ENCODE measurements around the gene FUT8.

The FUT8 gene

GRCh38 chr14:65774041-65774440, 361.5 kb downstream of the FUT8 start:
- no peak overlapping the region for H3K4me3 ChIP-seq (ENCODE audit: low read depth, low read length)
- TF ChIP-seq CTCF (IDR thresholded peaks at IDR 0.05; ENCODE audit: low read depth, low read length, missing control alignments) = no peak
- no peak for DNase-seq (ENCODE audit: low read depth)

DNA sequence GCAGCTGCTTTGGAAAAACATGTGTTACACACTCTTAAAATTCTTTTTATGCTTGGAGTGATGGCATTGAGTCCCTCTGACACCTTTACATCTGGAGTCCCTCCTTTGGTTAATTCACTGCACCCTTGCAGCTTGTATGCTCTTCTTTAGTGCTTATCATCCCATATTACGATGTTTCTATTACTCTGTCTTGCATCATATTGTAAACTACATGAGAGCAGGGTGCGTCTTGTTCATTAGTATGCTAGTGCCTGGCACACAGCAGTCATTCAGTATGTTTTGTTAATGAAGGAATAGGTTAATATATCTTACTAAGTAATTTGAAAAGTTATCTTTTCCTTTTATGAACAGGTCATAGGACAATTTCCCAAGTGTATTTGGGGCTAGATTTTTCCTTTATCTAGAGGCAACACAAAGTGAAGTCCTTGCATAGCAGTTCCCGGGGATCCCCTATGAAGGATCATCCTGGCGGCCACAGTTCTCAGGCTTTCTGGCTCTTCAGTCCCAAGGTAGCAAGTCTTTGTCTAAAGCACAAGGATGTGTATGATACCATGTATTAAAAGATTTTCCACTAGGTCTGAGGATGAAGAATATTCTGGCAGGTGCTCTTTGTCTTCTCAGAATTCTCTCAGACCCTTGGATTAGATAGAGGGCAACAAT, 363.8 kb downstream of the FUT8 start:
- no peak for DNase-seq (ENCODE audit: low read depth)
- no peak for TF ChIP-seq CTCF (IDR thresholded peaks at IDR 0.05; ENCODE audit: low read depth, low read length, missing control alignments)
- H3K4me3 ChIP-seq (ENCODE audit: low read depth, low read length) = no peak overlapping the region

GRCh38 chr14:65780566-65780965, 368.0 kb downstream of the FUT8 start:
- TF ChIP-seq CTCF (IDR thresholded peaks at IDR 0.05; ENCODE audit: low read depth, low read length, missing control alignments) = no peak
- DNase-seq (ENCODE audit: low read depth) = no peak
- H3K4me3 ChIP-seq (ENCODE audit: low read depth, low read length) = no peak overlapping the region

DNA sequence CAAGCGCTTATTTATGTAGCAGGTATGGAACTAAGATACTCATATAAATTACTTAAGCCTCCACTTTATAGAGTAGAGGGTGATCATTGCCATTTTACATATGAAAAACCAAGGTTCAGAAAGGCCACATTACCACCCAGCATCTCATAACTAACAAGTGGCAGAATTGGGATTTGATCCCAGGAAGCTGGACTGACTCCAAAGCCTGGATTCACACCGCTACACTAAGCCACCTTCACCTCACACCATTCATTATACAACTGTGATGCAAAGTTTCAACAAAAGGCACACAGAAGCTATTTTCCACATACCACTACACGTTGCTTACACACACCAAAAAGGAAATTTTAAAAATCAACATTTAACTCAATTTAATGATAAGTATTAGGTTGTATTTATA, 370.6 kb downstream of the FUT8 start:
- TF ChIP-seq CTCF (IDR thresholded peaks at IDR 0.05; ENCODE audit: low read depth, low read length, missing control alignments) = no peak
- no peak overlapping the region for H3K4me3 ChIP-seq (ENCODE audit: low read depth, low read length)
- no peak for DNase-seq (ENCODE audit: low read depth)

DNA sequence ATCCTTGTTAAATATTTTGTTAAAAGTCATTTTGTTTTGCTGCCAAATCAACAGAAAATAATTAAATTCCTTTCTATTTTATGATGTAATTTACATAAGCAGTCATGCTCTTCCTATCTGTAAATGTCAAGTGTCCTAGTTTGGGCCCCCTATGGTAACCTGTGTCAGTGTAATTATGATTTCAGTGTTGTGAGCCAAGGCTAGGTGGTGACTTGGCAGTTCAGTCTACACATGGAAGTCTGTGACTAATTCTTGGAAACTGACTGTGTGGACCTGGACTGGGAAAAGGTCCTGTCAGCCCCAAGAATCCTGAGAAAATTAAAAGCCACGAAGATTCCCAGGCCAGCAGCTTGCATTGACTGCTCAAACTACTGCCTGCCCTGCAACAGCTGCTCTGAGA, 371.0 kb downstream of the FUT8 start:
- no peak for DNase-seq (ENCODE audit: low read depth)
- TF ChIP-seq CTCF (IDR thresholded peaks at IDR 0.05; ENCODE audit: low read depth, low read length, missing control alignments) = no peak

DNA sequence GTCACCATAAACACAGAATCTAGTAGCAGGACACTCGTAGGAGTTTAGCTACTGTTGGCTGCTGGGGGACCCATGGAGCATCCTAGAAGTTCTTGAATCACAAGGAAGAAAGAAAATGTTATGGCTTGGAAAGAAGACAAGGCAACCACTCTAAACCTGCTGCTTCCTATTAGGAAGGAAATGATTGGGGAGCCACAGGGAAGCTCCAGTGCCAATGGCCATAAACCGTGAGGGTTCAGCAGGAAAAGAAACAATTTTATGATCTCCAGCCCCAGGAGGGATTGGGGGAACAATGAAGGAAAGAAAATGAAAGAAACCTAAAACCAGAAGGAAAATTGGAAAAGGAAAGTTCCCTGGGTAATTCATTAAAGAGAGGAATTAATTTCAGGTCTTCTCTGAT, 372.0 kb downstream of the FUT8 start:
- no peak for DNase-seq (ENCODE audit: low read depth)
- H3K4me3 ChIP-seq (ENCODE audit: low read depth, low read length) = no peak overlapping the region
- TF ChIP-seq CTCF (IDR thresholded peaks at IDR 0.05; ENCODE audit: low read depth, low read length, missing control alignments) = no peak

More for the DNA sequence above, 371.0 kb downstream of the FUT8 start:
- no peak overlapping the region for H3K4me3 ChIP-seq (ENCODE audit: low read depth, low read length)

DNA sequence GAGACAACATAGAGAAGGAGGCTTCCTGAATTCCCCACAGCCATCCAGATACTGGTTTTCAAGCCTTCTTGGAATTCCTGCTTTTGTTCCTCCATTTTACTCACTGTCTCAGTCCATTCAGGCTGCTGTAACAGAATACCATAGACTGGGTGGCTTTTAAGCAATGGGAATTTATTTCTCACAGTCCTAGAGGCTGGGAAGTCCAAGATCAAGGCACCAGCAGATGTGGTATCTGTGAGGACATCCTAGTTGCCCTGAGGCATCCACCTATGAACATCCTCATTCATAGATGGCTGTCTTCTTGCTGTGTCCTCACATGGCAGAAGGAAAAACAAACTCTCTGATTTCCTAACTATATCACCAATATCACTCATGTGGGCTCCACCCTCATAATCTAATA, 374.9 kb downstream of the FUT8 start:
- no peak for TF ChIP-seq CTCF (IDR thresholded peaks at IDR 0.05; ENCODE audit: low read depth, low read length, missing control alignments)
- DNase-seq (ENCODE audit: low read depth) = no peak
- no peak overlapping the region for H3K4me3 ChIP-seq (ENCODE audit: low read depth, low read length)

All from GM12864 (cell line).